B cell (primary cell): ENCODE results near the gene MYT1. TPM values are rescaled to one million over a fixed set of nuclear protein-coding genes. Genes with fewer than 3 reads are reported as not detected.

ENCODE experiments used
- ATAC-seq: fragments of 200-7000 bp; cut with Tn5 transposase; one replicate; pipeline ENCODE4 v1.10.0; 2021; ENCODE audit warnings: low read depth, mild to moderate bottlenecking, moderate number of reproducible peaks, moderate library complexity
- CTCF ChIA-PET: fragments of 350-600 bp; sonication (Branson Sonifier 250); formaldehyde crosslinking; loops from one replicate; lab custom pipeline; 2021; ENCODE audit warnings: antibody characterized with exemption, inconsistent platforms; lab: Charles Lee
- POLR2A ChIA-PET: fragments of 350-600 bp; sonication (Branson Sonifier 250); formaldehyde crosslinking; loops from one replicate; lab custom pipeline; 2021; ENCODE audit warnings: antibody characterized with exemption; lab: Charles Lee
- DNase-seq: peaks from one replicate; pipeline ENCODE4 v3.0.0; 2013
- H2AFZ ChIP-seq: 2 replicates; pipeline ENCODE4 v1.6.1; 2012; ENCODE audit warnings: mild to moderate bottlenecking, low read depth, low read length; ENCODE audit not compliant: insufficient read depth, poor library complexity, severe bottlenecking
- H3K27ac ChIP-seq, 2 donors: 1 replicate in 1 of 2; 2 replicates in 1 of 2; pipeline ENCODE4 v1.5.1; 2012 to 2013; ENCODE audit warnings: low read length in 2 of 2, mild to moderate bottlenecking in 2 of 2, moderate library complexity in 1 of 2
- H3K27me3 ChIP-seq, 4 experiments: fragments of 200-600 bp in 1 of 4; sonication (generic) in 1 of 4; replicated peaks in 1 of 4; 1 replicate in 2 of 4; 2 replicates in 2 of 4; pipeline versions ENCODE4 v1.6.1 to v1.7.0; 2013 to 2016; ENCODE audit warnings: low read length in 3 of 4, mild to moderate bottlenecking in 2 of 4, mixed read lengths in 1 of 4, moderate library complexity in 1 of 4; ENCODE audit not compliant: insufficient read depth in 4 of 4, control insufficient read depth in 3 of 4; ENCODE audit errors: control extremely low read depth in 1 of 4
- H3K36me3 ChIP-seq, 2 experiments: replicated peaks in 1 of 2; 1 replicate in 1 of 2; 2 replicates in 1 of 2; pipeline versions ENCODE4 v1.6.1 to v1.7.1; 2013; ENCODE audit warnings: low read length in 1 of 2; ENCODE audit not compliant: insufficient read depth in 2 of 2, control insufficient read depth in 1 of 2; ENCODE audit errors: control extremely low read depth in 1 of 2, extremely low read depth in 1 of 2
- H3K4me1 ChIP-seq, 2 donors: fragments of 200-600 bp in 1 of 2; sonication (generic) in 1 of 2; 1 replicate in 1 of 2; 2 replicates in 1 of 2; pipeline versions ENCODE4 v1.5.1 to v1.6.1; 2013 to 2017; ENCODE audit warnings: low read length in 2 of 2; ENCODE audit not compliant: control insufficient read depth in 2 of 2, insufficient read depth in 2 of 2
- H3K4me2 ChIP-seq: replicated peaks from 2 replicates; pipeline ENCODE3; 2012; ENCODE audit warnings: mild to moderate bottlenecking, low read depth, low read length; ENCODE audit not compliant: poor library complexity, severe bottlenecking
- H3K4me3 ChIP-seq, 5 experiments: fragments of 200-600 bp in 1 of 5; sonication (generic) in 1 of 5; 1 replicate in 3 of 5; 2 replicates in 2 of 5; pipeline versions ENCODE4 v1.5.1 to v1.7.0; 2011 to 2016; ENCODE audit warnings: low read length in 4 of 5, mild to moderate bottlenecking in 4 of 5, low read depth in 2 of 5, control low read depth in 1 of 5, moderate library complexity in 1 of 5; ENCODE audit not compliant: insufficient read depth in 1 of 5; ENCODE audit errors: control extremely low read depth in 1 of 5, extremely low read depth in 1 of 5
- H3K79me2 ChIP-seq: fragments of 200-600 bp; sonication (generic); one replicate; pipeline ENCODE4 v1.6.0; 2016; ENCODE audit warnings: low read length; ENCODE audit not compliant: control insufficient read depth, insufficient read depth
- H3K9ac ChIP-seq: fragments of 200-600 bp; sonication (generic); 2 replicates; pipeline ENCODE4 v1.6.1; 2017; ENCODE audit warnings: mild to moderate bottlenecking, low read length, moderate library complexity
- H3K9me3 ChIP-seq, 3 donors: one replicate each; pipeline versions ENCODE4 v1.6.1 to v1.7.1; 2013; ENCODE audit warnings: low read length in 2 of 3; ENCODE audit not compliant: control insufficient read depth in 2 of 3, insufficient read depth in 1 of 3; ENCODE audit errors: control extremely low read depth in 1 of 3
- H4K20me1 ChIP-seq: 2 replicates; pipeline ENCODE4 v1.6.0; 2012; ENCODE audit warnings: mild to moderate bottlenecking, low read length; ENCODE audit not compliant: insufficient read depth, control insufficient read depth, poor library complexity, severe bottlenecking
- H3K27ac Mint-ChIP-seq: one replicate; pipeline ENCODE4 v1.8.0; 2021; ENCODE audit warnings: mixed read lengths
- H3K27me3 Mint-ChIP-seq: one replicate; pipeline ENCODE4 v1.8.0; 2021; ENCODE audit warnings: mixed read lengths
- H3K4me1 Mint-ChIP-seq: one replicate; pipeline ENCODE4 v1.8.0; 2021; ENCODE audit warnings: mixed read lengths
- H3K4me3 Mint-ChIP-seq: one replicate; pipeline ENCODE4 v1.8.0; 2021; ENCODE audit warnings: mixed read lengths
- H3K9me3 Mint-ChIP-seq: one replicate; pipeline ENCODE4 v1.8.0; 2022; ENCODE audit warnings: mixed read lengths; ENCODE audit not compliant: insufficient read depth
- CTCF ChIP-seq: fragments of 200-600 bp; IDR thresholded peaks from one replicate; pipeline ENCODE4 v1.8.0; 2022; ENCODE audit warnings: antibody characterized with exemption, mild to moderate bottlenecking
- EZH2 ChIP-seq: IDR thresholded peaks from 2 replicates; pipeline ENCODE4 v1.6.1; 2012; ENCODE audit warnings: borderline replicate concordance, low read depth, mild to moderate bottlenecking, moderate library complexity, low read length; ENCODE audit not compliant: insufficient read depth, poor library complexity, severe bottlenecking
- WGBS: methylation state at CpG from one replicate; pipeline ENCODE4 v1.1.5; 2013; ENCODE audit warnings: missing lambda C conversion rate; ENCODE audit not compliant: insufficient coverage; 5-methylcytosine and 5-hydroxymethylcytosine counted together
- intact Hi-C: fragments of 100-400 bp; cut with micrococcal nuclease; formaldehyde crosslinking; loops from one replicate; pipeline ENCODE4 v1.10.0; 2022
- polyA plus RNA-seq: library from polyadenylated mRNA; depleted of rRNA; stranded (reverse); fragments of >200 nt; gene quantifications from 2 replicates; pipeline ENCODE4 v1.2.3, GENCODE V29; 2012
- total RNA-seq, 2 donors: library from RNA; stranded (reverse); fragments of 120-200 nt in 1 of 2; gene quantifications; 1 replicate in 1 of 2; 2 replicates in 1 of 2; pipeline versions ENCODE4 v1.2.3 to v1.2.4, GENCODE V29; 2013 to 2022

MYT1 gene
- total and polyA plus RNA-seq, 2 donors (not counting 1 experiment from before 2014, with no cell fraction given): 0.49 to 42.2 TPM

- Histone ChIP-seq H3K9me3 (peaks cover 0 to 22% (median 0%) of the 10 kb centered on the region in 3 donors), H3K79me2 (no peaks in the 10 kb centered on the region), H4K20me1 (no peaks in the 10 kb centered on the region), H3K27ac (no peak overlapping the region), H2AFZ (no peak overlapping the region), H3K9ac (no peak overlapping the region), H3K4me1 (no peaks in the 10 kb centered on the region), H3K4me3 (no peak overlapping the region), H3K27me3 (peaks cover 0 to 9% (median 3%) of the 10 kb centered on the region in 4 experiments), H3K36me3 (no peaks in the 10 kb centered on the region), H3K4me2 (no peak overlapping the region)
- POLR2A ChIA-PET: no interaction called here
- ATAC-seq: no peak
- WGBS: no CpG with 5 or more reads among the region's 4 CpGs
- Mint-ChIP-seq H3K4me1 (no peaks in the 10 kb centered on the region), H3K27ac (no peak overlapping the region), H3K9me3 (no peaks in the 10 kb centered on the region), H3K27me3 (peaks cover 31% of the 10 kb centered on the region), H3K4me3 (no peak overlapping the region)
- DNase-seq: no peak
- intact Hi-C loops: no loop called here
- CTCF ChIA-PET: no interaction called here
- no peak for TF ChIP-seq CTCF
- TF ChIP-seq EZH2: no peak
These were observed 23.8 kb downstream of the MYT1 start for GRCh38 chr20:64188091-64188490.

- Mint-ChIP-seq H3K4me3 (no peak overlapping the region), H3K27me3 (peaks cover 27% of the 10 kb centered on the region), H3K4me1 (no peaks in the 10 kb centered on the region), H3K27ac (no peak overlapping the region), H3K9me3 (no peaks in the 10 kb centered on the region)
- Histone ChIP-seq H3K9ac (no peak overlapping the region), H3K27ac (no peak overlapping the region), H3K9me3 (peaks cover 0 to 22% (median 0%) of the 10 kb centered on the region in 3 donors), H3K27me3 (peaks cover 0 to 9% (median 3%) of the 10 kb centered on the region in 4 experiments), H3K4me1 (no peaks in the 10 kb centered on the region), H3K36me3 (no peaks in the 10 kb centered on the region), H3K79me2 (no peaks in the 10 kb centered on the region), H2AFZ (no peak overlapping the region), H3K4me3 (no peak overlapping the region), H4K20me1 (no peaks in the 10 kb centered on the region), H3K4me2 (no peak overlapping the region)
- DNase-seq: no peak
- no peak for ATAC-seq
- POLR2A ChIA-PET: no interaction called here
- TF ChIP-seq CTCF (no peak), EZH2 (no peak)
- intact Hi-C loops: no loop called here
- CTCF ChIA-PET: no interaction called here
- 79% methylated on average over 15 of the region's 21 CpGs for WGBS
These were observed 24.7 kb downstream of the MYT1 start for GRCh38 chr20:64188682-64189529.
